GM21423 (cell line): Measurements from ENCODE around the gene HOGA1.

Source experiments
- ATAC-seq: cut with Tn5 transposase; IDR thresholded peaks from one replicate; pipeline ENCODE4 v1.9.1; 2021; ENCODE audit warnings: mild to moderate bottlenecking, moderate library complexity; ENCODE audit not compliant: unreplicated experiment

The HOGA1 gene

GRCh38 chr10:97584060-97584797 is at the start of gene HOGA1:
Gene HOGA1, plus strand, starts transcription at chr10:97584389. Its CDS starts 315 bp downstream, at chr10:97584704.
- ATAC-seq = peak; percentile 60

DNA sequence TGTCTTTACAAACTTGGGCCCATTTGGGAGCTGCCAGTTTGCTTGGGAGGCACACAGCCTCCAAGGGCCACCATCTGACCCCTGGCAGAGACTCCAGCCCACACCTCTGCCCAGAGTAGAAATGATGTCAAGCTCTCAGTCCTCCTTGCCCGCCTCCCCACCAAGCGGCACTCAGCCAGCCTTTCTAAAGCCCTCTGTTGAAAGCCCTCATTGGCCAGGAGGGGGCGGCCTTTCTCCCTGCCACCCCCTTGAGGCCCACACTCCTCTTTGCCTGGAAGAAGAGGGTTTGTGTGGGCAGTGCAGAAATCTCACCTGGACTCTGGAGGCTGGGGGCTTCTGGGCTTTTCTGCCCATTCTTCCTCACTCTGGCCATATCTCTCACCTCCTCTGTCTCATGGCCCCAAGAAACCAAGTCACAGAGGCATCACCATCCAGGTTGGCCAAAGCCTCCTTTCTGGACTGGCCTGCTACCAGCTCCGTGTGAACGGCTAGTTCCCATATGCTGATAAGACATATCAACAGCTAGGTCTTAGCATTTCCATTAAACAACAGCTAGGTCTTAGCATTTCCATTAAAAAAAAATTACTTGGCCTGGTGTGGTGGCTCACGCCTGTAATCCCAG is 49.3 kb upstream of the HOGA1 start:
- no peak for ATAC-seq

DNA sequence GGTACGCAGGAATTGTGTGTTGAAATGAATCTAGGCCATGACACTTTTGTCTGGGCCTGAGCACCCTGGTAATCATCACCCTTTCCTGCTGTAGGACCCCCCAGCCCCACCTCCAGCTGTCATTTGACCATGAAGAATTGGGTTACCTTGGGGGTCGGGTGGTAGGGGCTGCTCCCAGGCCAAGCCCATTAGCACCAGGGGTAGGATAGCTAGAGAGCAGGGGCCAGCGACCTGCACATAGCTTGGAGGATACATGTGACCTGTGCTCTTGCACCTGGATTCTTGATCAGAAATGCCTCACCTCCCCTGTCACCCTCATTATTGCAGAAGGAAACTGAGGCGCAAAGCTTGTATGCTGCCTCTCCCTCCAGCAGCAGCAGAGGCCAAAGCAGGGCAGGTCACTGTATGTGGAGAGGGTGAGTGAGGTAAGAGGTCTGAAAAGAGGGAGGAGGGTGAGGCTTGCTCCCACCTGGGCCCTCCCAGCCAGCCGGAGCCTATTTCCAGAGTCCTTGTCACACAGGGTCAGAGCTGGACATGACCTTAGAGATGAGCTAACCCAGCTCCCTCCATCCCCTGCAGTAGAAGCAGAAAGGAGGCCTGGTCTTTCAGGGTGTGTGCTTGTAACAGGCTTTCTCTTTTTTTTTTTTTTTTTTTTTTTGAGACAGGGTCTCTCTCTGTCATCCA is 46.9 kb upstream of the HOGA1 start:
- ATAC-seq = no peak

- no peak for ATAC-seq
Measured at GRCh38 chr10:97538411-97538810, 45.8 kb upstream of the HOGA1 start.

GRCh38 chr10:97538839-97539238 is 45.4 kb upstream of the HOGA1 start:
- no peak for ATAC-seq

- ATAC-seq = no peak
Measured at GRCh38 chr10:97539523-97540200, 44.5 kb upstream of the HOGA1 start.

DNA sequence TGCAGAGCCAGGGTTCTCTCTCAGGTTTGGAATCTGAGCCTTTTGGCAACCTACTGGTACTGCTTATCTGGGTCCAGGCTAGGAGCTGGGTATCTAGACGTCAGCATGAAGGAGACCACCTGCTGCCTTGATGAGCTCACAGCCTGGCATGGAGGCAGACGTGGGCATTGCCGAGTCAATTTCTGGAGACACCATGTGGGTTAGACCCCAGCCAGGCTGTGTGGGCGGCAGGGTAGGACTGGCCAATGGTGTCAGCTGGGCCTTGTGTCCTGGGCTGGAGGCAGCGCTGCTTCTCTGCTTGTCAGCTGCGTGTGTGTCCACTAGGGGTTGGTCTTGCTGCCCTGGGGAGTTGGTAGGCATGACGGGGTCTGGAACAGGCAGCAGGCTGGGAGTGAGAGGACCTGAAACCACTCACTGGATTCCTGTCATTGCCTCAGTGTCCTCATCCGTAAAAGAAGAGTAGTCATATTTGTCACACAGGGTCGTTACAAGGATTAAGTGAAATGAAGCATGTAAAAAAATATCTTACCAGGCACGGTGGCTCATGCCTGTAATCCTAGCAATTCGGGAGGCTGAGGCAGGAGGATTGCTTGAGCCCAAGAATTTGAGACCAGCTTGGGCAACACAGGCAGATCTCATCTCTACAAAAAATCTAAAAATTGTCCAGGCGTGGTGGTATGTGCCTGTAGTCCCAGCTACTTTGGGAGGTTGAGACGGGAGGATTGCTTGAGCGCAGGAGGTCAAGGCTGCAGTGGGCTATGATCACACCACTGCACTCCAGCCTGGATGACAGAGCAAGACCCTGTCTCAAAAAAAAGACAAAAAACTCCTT is 43.3 kb upstream of the HOGA1 start:
- ATAC-seq = no peak

GRCh38 chr10:97542169-97543024 is 41.8 kb upstream of the HOGA1 start:
- ATAC-seq = no peak

DNA sequence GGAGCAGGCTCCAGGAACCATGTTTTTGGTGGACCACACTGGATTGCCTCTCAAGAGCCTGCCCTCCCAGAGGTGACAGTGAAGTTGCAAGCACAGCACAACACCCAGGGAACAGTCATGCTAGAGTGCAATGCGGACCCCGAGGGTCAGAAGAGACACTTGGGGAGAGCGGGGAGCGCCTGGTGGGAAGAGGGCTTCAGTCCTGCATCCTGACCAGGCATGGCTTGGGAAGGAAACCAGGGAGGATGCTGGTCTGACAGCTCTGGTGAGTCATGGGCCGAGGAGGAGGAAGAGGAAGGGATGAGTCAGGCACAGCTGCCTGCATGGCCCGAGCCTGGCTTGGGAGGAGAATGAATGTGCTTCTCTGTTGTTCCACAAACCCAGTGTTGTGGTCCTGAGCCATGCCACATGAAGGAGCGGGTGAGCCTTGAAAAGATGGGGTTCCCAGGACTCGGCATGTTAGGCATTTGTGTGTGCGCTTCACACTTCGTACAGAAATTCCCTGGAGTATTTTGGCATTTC is 41.1 kb upstream of the HOGA1 start:
- no peak for ATAC-seq

DNA sequence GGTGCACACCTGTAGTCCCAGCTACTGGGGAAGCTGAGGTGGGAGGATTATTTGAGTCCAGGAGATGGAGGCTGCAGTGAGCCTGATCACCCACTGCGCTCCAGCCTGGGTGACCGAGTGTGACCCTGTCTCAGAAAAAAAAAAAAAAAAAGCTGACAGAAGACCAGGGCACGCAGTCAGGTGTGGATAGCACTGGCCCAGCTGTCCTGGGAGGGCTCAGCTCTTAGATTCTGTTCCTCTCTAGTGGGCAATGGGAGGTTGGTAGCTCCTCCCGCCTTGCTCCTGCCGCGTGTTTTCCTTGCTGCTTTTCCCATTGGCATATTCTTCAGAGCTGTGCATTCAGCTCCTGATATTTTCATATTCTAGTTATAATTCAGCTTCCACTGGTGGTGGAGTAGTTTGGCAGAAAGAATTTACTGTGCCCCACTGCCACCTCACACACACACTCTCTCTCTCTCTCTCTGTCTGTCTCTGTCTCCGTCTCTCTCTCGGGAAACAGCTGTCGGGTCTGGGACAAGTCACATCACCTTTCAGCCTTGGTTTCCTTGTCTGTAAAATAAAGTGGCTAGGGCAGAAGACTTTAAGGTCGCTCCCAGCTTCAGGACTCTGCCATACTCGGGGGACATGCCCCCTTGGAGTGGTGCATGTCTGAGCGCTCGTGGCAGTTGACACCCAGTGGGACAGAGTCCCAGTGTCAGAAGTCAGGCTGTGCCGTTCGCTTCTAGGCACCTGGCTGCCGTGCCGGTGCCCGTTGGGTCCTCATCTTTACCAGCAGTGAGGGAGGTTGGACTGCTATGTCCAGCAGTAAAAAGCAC is 37.5 kb upstream of the HOGA1 start:
- ATAC-seq = no peak

DNA sequence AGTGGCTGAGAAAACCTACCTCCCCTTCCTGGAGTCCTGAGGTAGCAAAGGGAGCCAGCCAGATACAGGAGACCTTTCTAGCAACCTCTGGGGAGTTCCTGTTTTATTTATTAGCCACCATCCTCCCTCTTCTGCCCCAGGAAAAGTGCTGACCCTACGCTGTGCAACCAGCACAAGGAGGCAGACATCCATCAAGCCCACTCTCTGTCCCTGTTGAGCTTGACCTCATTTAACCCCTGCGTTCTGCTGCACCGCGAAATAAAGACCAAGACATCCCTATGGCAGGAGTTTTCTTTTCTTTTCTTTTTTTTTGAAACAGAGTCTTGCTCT is 37.0 kb upstream of the HOGA1 start:
- no peak for ATAC-seq

- ATAC-seq = no peak
Measured at GRCh38 chr10:97547962-97548361, 36.2 kb upstream of the HOGA1 start.

DNA sequence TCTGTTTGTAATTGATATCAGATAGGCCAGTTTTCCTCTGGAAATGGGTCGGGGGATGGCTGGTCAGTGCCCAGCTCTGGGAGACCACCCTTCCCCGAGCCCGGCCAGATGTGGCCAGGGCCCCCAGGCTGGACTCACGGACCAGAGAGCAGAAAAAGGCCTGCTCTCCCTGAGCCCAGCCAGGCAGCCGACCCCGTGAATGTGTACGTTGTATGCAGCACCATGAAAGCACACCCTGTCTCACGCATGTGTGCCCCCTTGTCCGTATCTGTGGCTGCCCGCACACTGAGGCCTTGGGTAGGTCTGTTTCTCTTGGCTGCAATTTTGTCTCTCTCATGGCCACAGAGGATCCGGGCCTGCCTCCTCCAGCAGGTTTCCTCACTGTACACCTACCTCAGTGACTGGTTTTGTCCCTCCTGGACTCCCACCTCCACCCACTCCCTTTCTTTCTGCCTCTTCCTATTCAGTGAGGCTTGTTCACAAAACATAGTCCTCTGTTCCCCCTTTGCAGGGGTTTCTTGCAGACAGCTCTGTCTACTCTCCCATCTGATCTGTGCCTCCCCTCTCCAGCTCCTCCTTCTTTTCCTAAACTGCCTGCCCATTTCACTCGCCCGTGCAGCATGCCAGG is 35.2 kb upstream of the HOGA1 start:
- ATAC-seq = no peak

GRCh38 chr10:97549587-97550322 is 34.4 kb upstream of the HOGA1 start:
- no peak for ATAC-seq

GRCh38 chr10:97550336-97551149 is 33.6 kb upstream of the HOGA1 start:
- ATAC-seq = no peak

DNA sequence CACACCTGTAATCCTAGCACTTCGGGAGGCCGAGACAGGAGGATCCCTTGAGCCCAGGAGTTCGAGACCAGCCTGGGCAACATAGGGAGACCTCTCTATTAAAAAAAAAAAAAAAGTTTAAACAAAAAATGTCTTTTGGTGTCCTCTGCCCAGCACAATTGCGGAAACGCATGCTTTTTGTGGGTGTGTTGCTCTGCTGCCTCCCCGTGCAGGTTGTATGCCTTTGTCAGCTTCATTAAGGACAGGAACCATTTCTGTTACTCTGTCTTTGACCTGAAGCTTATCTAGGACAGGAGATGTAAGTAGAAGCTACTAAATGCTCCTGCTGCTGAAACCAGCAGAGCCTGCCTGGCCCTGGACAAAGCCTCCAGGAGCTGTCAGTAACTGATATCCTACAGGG is 32.9 kb upstream of the HOGA1 start:
- no peak for ATAC-seq

DNA sequence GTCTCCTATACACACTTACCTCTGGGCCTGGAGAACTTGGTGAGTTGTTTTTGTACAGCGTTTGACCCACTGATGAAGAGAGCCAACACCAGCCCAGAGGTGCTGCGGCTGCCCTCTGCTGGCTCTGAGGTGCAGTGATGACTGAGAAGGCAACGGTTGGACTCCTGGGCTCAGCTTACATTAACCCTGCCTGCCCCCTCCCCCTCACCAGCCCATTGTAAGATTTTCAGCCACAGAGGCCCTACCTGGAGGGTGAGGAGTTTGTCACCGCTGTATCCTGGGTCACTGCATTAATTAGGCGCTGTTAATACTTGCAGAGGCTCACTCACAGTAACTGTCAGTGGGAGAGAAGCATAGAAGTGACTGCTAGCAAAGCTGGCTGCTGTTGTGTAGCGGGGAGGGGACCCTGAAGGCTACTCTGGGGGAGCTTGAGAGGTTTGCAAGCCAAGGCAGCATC is 30.6 kb upstream of the HOGA1 start:
- ATAC-seq = no peak
